Muscle layer of colon (tissue), 2 donors: ENCODE results near the gene GNG4.
"Not testable (repeated sequence)": the region's sequence is repeated elsewhere in the genome, so short reads cannot be mapped to it uniquely, and the experiment has no call there.

Experiments used
- H3K27ac ChIP-seq: one replicate; pipeline ENCODE4 v1.7.0; 2013; ENCODE audit warnings: low read depth, mild to moderate bottlenecking, low read length, moderate library complexity
- H3K27me3 ChIP-seq, 2 donors: one replicate each; pipeline ENCODE4 v1.7.0; 2013; ENCODE audit warnings: low read length in 2 of 2, mild to moderate bottlenecking in 2 of 2; ENCODE audit not compliant: insufficient read depth in 2 of 2, control insufficient read depth in 1 of 2
- H3K36me3 ChIP-seq: one replicate; pipeline ENCODE4 v1.7.0; 2013; ENCODE audit warnings: mild to moderate bottlenecking, low read length; ENCODE audit not compliant: insufficient read depth
- H3K4me1 ChIP-seq: one replicate; pipeline ENCODE4 v1.7.0; 2013; ENCODE audit warnings: mild to moderate bottlenecking, low read length; ENCODE audit not compliant: insufficient read depth
- H3K4me3 ChIP-seq, 2 donors: one replicate each; pipeline ENCODE4 v1.7.0; 2013; ENCODE audit warnings: low read length in 2 of 2, low read depth in 1 of 2, mild to moderate bottlenecking in 1 of 2, moderate library complexity in 1 of 2
- H3K9ac ChIP-seq: one replicate; pipeline ENCODE4 v1.7.0; 2013; ENCODE audit warnings: low read length
- H3K9me3 ChIP-seq: one replicate; pipeline ENCODE4 v1.7.0; 2013; ENCODE audit warnings: mild to moderate bottlenecking, low read length
- donor health status: abdominal sarcoma.
- donor health status: Adenocarcinoma of cecum.

GNG4 gene

DNA sequence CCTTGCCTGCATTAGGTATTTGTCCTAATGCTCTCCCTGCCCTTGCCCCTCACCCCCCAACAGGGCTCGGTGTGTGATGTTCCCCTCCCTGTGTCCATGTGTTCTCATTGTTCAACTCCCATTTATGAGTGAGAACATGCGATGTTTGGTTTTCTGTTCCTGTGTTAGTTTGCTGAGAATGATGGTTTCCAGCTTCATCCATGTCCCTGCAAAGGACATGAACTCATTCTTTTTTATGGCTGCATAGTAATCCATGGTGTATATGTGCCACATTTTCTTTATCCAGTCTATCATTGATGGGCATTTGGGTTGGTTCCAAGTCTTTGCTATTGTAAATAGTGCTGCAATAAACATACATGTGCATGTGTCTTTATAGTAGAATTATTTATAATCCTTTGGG is 11.0 kb downstream of the GNG4 start:
- not testable (repeated sequence) for H3K9ac ChIP-seq, H3K4me3 ChIP-seq, H3K27ac ChIP-seq, H3K27me3 ChIP-seq, H3K9me3 ChIP-seq, H3K36me3 ChIP-seq, H3K4me1 ChIP-seq

DNA sequence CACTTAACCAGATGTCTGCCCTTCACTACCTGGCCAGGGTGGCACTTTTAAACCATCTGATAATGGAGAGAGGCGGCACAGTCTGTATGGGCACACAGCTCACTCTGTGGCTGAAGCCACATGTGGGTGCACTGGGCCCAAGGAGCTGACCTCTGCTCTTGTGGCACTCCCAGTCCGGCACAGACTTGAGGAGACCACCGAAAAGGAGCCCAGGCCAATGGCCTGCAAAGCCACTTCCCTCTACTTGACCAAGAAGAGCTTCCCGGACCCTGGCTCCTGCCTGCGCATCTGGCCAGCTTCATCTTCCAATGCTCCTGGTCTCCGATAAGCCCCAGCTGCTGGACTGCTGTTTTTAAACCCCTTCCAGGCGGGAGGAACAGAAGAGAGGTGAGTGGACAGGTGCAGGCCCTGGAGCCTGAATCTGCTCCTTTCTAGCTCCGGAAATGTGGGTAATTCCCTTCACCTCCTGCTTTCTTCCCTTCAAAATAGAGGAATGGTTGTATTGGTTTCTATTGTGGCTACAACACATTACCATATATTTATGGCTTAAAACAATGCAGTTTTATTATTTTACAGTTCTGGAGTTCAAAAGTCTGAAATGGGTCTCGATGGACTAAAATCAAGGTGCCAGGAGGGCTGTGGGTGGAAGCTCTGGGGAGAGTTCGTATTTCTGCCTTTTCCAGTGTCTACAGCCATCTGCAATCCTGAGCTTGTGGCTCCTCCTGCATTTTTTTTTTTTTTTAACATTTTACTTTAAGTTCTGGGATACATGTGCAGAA is 11.6 kb downstream of the GNG4 start:
- Histone ChIP-seq H3K4me3 (no peak overlapping the region), H3K27me3 (no peaks in the 10 kb centered on the region), H3K4me1 (no peaks in the 10 kb centered on the region), H3K36me3 (no peaks in the 10 kb centered on the region), H3K9ac (no peak overlapping the region), H3K9me3 (no peaks in the 10 kb centered on the region), H3K27ac (no peak overlapping the region)

GRCh38 chr1:235635938-235636662 is 13.5 kb downstream of the GNG4 start:
- no peaks in the 10 kb centered on the region for H3K4me1 ChIP-seq
- no peak overlapping the region for H3K9ac ChIP-seq
- H3K4me3 ChIP-seq = no peak overlapping the region
- H3K27me3 ChIP-seq = no peaks in the 10 kb centered on the region
- H3K27ac ChIP-seq = no peak overlapping the region
- H3K9me3 ChIP-seq = no peaks in the 10 kb centered on the region
- H3K36me3 ChIP-seq = no peaks in the 10 kb centered on the region

DNA sequence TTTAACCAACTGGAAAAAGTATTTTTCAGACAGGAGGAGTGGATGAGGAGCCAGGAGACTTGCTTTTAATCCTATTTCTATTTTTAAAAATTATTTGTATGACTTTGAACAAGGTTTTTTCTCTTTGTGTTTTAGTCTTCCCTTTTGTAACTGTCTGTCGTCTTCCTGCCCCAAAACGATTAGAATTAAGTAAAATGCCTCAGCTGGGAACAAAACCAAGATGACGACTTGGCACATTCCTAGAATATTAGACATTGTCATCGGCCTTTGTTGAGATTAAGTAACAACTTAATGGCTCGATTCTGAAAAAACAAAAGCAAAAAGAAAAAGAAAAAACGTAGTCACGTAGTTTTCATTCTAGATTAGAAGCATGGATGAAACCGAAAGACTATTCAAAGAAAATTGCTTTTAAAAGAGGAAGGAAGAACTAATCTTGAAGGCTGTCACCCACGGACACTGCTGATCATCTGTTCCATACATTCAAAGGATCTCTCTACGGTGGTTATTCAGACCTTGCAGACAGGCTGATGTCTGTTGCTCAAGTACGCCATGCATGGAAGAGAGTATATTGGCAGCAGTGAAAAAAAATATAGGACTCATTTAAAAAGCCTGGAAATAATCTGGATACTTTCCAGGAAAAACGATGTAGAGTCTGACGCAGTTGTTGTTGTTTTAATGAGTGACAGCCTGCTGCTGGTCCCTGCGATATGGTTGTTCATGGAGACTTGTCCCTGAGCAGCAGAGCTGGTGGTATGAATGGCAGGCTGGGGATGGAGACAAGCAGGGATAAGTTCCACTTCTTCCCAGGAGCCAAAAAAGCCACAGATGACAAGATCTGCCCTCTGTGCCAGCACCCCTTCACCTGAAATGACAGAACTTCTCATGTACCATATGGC is 16.8 kb downstream of the GNG4 start:
- Histone ChIP-seq H3K36me3 (no peaks in the 10 kb centered on the region), H3K9me3 (no peaks in the 10 kb centered on the region), H3K4me1 (no peaks in the 10 kb centered on the region), H3K9ac (no peak overlapping the region), H3K27me3 (no peaks in the 10 kb centered on the region), H3K4me3 (no peak overlapping the region), H3K27ac (no peak overlapping the region)

GRCh38 chr1:235631816-235632215 is 17.8 kb downstream of the GNG4 start:
- Histone ChIP-seq H3K4me3 (no peak overlapping the region), H3K36me3 (no peaks in the 10 kb centered on the region), H3K27me3 (no peaks in the 10 kb centered on the region), H3K4me1 (no peaks in the 10 kb centered on the region), H3K9ac (no peak overlapping the region), H3K9me3 (no peaks in the 10 kb centered on the region), H3K27ac (no peak overlapping the region)

- H3K4me1 ChIP-seq = no peaks in the 10 kb centered on the region
- H3K9ac ChIP-seq = no peak overlapping the region
- H3K27me3 ChIP-seq = no peaks in the 10 kb centered on the region
- H3K27ac ChIP-seq = no peak overlapping the region
- no peak overlapping the region for H3K4me3 ChIP-seq
- H3K9me3 ChIP-seq = no peaks in the 10 kb centered on the region
- no peaks in the 10 kb centered on the region for H3K36me3 ChIP-seq
Observed at GRCh38 chr1:235628316-235629005, 21.1 kb downstream of the GNG4 start.

- Histone ChIP-seq H3K27me3 (no peaks in the 10 kb centered on the region), H3K4me3 (no peak overlapping the region), H3K9me3 (no peaks in the 10 kb centered on the region), H3K9ac (no peak overlapping the region), H3K36me3 (no peaks in the 10 kb centered on the region), H3K4me1 (no peaks in the 10 kb centered on the region), H3K27ac (no peak overlapping the region)
Observed at GRCh38 chr1:235625831-235626230, 23.8 kb downstream of the GNG4 start.

GRCh38 chr1:235625340-235625739 is 24.2 kb downstream of the GNG4 start:
- Histone ChIP-seq H3K27me3 (no peaks in the 10 kb centered on the region), H3K27ac (no peak overlapping the region), H3K36me3 (no peaks in the 10 kb centered on the region), H3K4me1 (no peaks in the 10 kb centered on the region), H3K9ac (no peak overlapping the region), H3K4me3 (no peak overlapping the region), H3K9me3 (no peaks in the 10 kb centered on the region)

DNA sequence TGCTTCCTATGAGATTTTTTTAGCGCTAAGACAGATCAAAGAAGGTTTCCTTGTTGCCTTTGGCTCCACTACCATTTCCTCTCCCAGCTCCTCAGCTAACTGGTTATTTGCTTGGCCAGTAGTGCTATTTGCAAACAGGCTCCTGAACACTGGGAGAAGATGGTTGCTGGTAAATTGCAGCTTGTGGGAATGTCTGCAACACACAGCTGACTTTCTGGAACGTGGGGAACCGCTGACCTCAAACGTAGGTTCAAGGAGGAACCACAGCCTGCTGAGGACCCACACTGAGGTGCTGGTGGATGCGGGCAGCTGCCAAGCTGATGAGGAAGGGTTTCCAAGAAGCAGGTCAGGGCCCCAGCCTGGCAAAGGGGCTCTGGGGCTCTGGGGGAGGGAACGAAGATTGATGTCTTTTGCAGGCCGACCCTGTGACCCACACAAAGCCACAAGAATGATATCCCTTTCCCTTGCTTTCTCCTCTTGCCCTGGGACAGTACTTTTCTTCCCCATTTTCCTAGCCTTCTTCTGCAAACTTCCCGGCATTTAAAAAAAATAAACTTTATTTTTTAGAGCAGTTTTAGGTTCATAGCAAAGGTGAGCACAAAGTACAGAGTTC is 24.8 kb downstream of the GNG4 start:
- H3K4me3 ChIP-seq = no peak overlapping the region
- H3K27me3 ChIP-seq = no peaks in the 10 kb centered on the region
- no peak overlapping the region for H3K27ac ChIP-seq
- no peaks in the 10 kb centered on the region for H3K4me1 ChIP-seq
- no peaks in the 10 kb centered on the region for H3K9me3 ChIP-seq
- H3K36me3 ChIP-seq = no peaks in the 10 kb centered on the region
- no peak overlapping the region for H3K9ac ChIP-seq

DNA sequence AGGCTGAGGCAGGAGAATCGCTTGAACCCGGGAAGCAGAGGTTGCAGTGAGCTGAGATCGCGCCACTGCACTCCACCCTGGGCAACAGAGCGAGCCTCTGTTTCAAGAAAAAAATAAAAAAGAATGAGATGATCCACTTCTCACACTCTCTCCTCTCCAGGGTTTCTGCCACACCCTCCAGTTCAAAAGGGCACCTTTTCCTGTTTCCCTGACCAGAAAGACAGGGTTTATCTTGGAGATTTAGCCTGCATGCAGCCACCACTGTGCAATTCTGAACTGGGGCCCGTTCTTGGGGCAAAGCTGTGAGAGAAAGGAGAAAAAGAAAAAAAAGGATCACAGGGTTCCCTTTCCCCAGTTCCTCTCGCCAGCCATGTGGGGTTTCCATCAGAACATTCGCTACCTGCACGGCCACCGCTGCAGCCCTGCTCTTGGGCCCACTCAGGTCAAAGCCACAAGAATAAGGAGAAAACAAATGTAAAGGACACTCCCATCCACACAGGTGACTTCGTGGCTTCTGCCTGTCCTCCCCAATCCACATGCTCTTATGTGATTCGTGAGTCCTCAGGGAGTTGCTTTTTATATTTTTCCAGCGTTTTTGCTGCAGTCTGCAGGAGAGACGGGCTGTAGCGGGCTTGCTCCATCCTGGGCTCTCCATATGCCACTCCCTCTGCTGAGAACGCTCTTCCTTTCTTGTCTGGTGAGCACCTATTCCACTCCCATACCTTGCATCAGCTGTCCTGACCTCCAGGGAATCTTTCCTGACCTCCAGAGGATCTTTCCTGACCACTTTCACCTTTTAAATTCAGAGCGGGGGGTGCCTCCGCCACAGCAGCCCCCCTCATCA is 26.4 kb downstream of the GNG4 start:
- H3K4me1 ChIP-seq = no peaks in the 10 kb centered on the region
- no peaks in the 10 kb centered on the region for H3K36me3 ChIP-seq
- no peak overlapping the region for H3K27ac ChIP-seq
- no peaks in the 10 kb centered on the region for H3K27me3 ChIP-seq
- no peak overlapping the region for H3K9ac ChIP-seq
- H3K4me3 ChIP-seq = no peak overlapping the region
- no peaks in the 10 kb centered on the region for H3K9me3 ChIP-seq
